Cardiac muscle cell (in vitro differentiated cells and primary cell): ENCODE results near the gene ALX3. TPM values are rescaled to one million over a fixed set of nuclear protein-coding genes. Genes with fewer than 3 reads are reported as not detected.

ENCODE experiments used
- DNase-seq, 2 donors: peaks; one replicate each; pipeline versions ENCODE4 v3.0.0 to v3.0.0-alpha.2; 2010 to 2017; ENCODE audit warnings: low read depth in 1 of 2, low spot score in 1 of 2
- H3K27ac ChIP-seq: fragments of 200-600 bp; sonication (generic); 2 replicates; pipeline ENCODE4 v1.5.1; 2016
- H3K27me3 ChIP-seq: fragments of 200-600 bp; sonication (generic); 2 replicates; pipeline ENCODE4 v1.6.0; 2016; ENCODE audit warnings: control low read depth
- H3K36me3 ChIP-seq: fragments of 200-600 bp; sonication (generic); 2 replicates; pipeline ENCODE4 v1.5.1; 2016; ENCODE audit warnings: control low read depth
- H3K4me1 ChIP-seq: fragments of 200-600 bp; sonication (generic); 2 replicates; pipeline ENCODE4 v1.8.1; 2017; ENCODE audit warnings: low read depth, mild to moderate bottlenecking, mixed run types
- H3K4me3 ChIP-seq: fragments of 200-600 bp; sonication (generic); 2 replicates; pipeline ENCODE4 v1.5.1; 2016; ENCODE audit warnings: mild to moderate bottlenecking
- H3K9me3 ChIP-seq: fragments of 200-600 bp; sonication (generic); 2 replicates; pipeline ENCODE4 v1.5.1; 2017; ENCODE audit warnings: low read depth, mild to moderate bottlenecking, control low read depth
- polyA plus RNA-seq: library from polyadenylated mRNA; unstranded; fragments of >200 nt; fragmentation: Nextera tagmentation; extraction: Ambion mirVana; gene quantifications from 2 replicates; pipeline ENCODE4 v1.2.1, GENCODE V29; 2016
- total RNA-seq: library from RNA; depleted of rRNA; stranded (reverse); fragments of >200 nt; gene quantifications from 2 replicates; pipeline ENCODE4 v1.2.3, GENCODE V29; 2016
- TF ChIP-seq, protein P1 (sequence below): IDR thresholded peaks from 2 replicates; pipeline ENCODE4 v1.5.1; 2012; ENCODE audit warnings: low read depth, mild to moderate bottlenecking, low read length

Gene ALX3
- total and polyA plus RNA-seq, 2 experiments from 2014 or later, result 1.1 TPM; not detected in 1

DNA sequence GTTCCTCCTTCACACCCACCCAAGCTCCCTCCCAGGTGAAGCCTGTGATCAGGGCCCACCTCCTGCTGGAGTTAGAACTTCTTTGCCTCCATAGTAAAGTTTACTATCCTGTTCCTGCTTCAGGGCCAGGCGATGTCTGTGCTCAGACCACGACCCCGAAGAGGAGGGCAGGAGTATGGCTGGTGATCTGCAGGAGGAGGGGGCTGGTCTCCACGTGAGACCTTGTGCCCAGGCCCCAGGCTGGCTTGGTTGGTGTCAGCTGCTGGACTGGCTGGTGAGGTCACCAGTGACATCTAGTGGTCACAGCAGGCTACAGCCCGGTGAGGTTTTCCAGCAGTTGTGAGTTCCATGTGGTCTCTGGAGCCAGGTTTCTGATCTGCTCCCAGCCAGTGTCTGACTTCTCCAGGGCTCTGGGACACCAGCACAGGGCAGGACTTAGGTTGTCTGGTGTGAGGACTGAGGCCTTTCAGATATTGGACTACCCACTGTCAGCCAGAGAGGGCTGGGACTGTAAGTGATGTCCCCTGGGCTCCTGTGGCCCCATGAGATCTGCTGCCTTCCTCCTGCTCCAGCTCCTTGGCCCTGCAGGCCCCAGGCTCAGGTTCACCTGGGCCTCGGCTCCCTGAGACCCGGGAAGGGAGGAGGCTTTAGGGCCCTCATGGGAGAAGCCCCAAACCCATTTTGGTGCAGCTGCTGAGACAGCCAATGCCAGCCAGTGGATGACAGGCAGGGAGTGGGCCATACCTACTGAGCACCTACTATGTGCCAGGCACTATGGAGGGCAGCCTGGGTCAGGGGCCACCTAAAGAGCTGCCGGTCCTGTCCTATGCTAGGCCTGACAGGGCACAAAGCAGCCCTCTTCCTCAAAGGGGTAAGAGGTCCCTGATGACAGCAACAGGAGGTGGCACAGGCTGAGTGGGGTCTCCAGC is 35.8 kb upstream of the ALX3 start:
- Histone ChIP-seq H3K9me3 (no peaks in the 10 kb centered on the region), H3K4me1 (no peaks in the 10 kb centered on the region), H3K4me3 (no peak overlapping the region), H3K27me3 (peaks cover 8% of the 10 kb centered on the region), H3K27ac (no peak overlapping the region), H3K36me3 (no peaks in the 10 kb centered on the region)
- peak; percentile 80 to 81 for DNase-seq
- TF ChIP-seq, protein P1, sequence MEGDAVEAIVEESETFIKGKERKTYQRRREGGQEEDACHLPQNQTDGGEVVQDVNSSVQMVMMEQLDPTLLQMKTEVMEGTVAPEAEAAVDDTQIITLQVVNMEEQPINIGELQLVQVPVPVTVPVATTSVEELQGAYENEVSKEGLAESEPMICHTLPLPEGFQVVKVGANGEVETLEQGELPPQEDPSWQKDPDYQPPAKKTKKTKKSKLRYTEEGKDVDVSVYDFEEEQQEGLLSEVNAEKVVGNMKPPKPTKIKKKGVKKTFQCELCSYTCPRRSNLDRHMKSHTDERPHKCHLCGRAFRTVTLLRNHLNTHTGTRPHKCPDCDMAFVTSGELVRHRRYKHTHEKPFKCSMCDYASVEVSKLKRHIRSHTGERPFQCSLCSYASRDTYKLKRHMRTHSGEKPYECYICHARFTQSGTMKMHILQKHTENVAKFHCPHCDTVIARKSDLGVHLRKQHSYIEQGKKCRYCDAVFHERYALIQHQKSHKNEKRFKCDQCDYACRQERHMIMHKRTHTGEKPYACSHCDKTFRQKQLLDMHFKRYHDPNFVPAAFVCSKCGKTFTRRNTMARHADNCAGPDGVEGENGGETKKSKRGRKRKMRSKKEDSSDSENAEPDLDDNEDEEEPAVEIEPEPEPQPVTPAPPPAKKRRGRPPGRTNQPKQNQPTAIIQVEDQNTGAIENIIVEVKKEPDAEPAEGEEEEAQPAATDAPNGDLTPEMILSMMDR, result peak; percentile 93

DNA sequence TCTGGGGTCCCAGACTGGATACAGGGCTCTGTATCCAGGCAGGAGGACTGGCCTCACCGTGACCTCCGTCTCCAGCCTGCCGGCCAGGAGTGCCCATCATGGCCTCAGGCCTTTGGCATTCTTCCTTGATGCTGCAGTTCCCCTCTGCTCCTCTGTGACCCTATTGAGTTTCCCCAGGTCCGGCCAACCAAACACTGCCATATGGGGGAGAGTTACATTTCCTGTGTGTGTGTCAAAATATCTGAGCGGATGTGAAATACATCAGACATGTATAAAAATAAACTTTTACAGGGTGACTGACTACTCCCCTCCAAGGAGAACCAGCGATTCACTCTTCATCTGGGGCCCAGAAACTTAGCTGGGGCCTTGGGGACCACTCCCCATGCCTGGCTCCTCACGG is 31.6 kb upstream of the ALX3 start:
- TF ChIP-seq, protein P1, result no peak
- H3K4me3 ChIP-seq, result no peak overlapping the region
- H3K9me3 ChIP-seq, result no peaks in the 10 kb centered on the region
- H3K4me1 ChIP-seq, result peaks cover 6% of the 10 kb centered on the region
- H3K36me3 ChIP-seq, result no peaks in the 10 kb centered on the region
- DNase-seq, result peak in 1 of 2 donors; percentile 33
- H3K27ac ChIP-seq, result no peak overlapping the region
- H3K27me3 ChIP-seq, result no peaks in the 10 kb centered on the region

DNA sequence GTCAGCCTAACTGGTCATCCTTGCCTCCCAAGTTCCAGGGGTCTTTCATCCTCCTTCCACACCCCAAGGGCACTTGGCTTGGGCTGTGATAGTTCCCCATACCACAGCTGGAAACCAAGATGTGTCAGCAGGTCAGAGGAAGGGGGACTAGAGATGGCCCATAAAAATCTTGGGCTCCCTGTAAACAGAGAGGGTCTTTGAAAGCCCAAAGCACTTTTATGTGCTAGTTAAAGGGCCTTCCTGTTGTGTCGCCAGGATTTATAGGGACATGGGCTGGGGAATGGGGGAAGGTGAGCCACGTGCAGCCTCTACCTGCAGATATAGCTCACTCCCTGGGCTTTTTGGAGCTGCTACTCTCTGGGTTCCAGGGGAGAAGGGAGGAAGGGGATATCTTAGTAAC is 29.9 kb upstream of the ALX3 start:
- DNase-seq, result no peak
- Histone ChIP-seq H3K4me3 (no peak overlapping the region), H3K27me3 (no peaks in the 10 kb centered on the region), H3K36me3 (no peaks in the 10 kb centered on the region), H3K4me1 (peaks cover 6% of the 10 kb centered on the region), H3K27ac (no peak overlapping the region), H3K9me3 (no peaks in the 10 kb centered on the region)
- TF ChIP-seq, protein P1, result no peak

DNA sequence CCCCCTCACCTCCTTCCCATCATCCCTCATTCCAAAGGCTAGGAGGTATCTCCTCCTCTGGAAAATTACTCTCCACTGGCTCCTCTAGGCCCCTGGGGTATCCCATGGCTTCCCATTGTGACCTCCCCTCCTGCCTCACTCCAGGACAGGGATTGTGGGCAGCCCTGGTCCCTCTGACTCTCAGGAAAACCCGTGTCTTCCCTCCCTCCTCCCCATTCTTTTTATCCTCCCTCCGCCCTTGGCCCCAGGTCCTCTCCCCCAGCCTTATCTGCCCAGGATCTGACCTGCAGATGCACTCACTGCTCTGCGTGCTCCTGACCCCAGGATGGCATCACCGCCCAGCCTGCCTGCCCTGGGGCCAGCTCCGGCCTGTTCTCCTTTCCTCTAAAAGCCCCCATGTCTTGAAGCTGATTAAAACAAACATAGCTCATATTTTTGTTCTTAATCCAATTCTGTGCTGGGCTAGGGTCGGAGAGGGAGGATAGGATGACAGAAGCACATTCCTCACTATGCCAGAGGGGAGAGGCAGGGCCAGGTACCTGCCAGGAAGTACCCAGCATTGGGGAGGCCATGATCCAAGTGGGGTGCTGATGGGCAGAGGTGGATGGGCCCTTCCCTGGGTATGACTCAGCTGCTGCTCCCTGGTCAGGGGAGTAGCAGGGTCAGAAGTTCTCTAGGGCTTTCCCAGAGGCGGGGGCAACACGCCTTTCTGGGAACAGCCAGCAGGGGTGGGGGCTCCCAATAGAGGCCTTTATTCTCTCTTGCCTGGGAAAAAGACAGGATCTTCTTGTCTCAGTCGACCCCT is 28.0 kb upstream of the ALX3 start:
- DNase-seq, result no peak
- no peak overlapping the region for H3K27ac ChIP-seq
- peaks cover 6% of the 10 kb centered on the region for H3K4me1 ChIP-seq
- H3K4me3 ChIP-seq, result no peak overlapping the region
- no peaks in the 10 kb centered on the region for H3K36me3 ChIP-seq
- H3K9me3 ChIP-seq, result no peaks in the 10 kb centered on the region
- H3K27me3 ChIP-seq, result no peaks in the 10 kb centered on the region
- TF ChIP-seq, protein P1, result no peak

DNA sequence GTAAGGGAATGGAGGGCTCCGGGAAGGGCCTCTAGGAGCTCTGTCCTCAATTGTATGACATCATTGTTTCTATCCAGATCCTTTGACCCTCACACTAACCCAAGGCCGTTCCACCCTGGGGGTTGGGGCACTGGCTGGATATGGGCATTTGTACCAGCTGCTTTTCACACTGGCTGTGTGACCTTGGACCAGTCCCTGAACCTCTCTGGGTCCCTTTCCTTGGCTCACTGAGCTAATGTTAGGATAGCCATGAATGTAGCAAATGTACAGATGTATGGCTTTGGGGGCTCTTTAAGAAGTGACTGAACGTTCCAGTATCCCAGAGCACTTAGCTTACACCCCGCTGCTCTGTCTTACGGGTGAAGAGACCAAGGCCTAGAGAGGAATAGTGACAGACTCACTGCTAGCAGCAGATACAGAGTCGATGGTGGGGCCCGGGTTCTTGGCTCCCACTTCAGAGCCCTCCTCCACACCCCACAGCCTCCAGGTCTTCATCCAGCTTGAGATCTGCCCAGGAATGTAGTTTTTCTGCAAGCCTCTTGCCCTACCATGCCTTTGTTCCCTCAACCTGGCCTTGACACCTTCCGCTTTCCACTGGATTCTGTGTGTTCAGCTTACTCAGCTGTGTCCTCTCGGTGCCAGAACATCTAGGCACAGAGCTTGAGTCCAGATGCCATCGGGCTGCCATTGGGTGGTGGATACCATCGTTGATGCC is 27.2 kb upstream of the ALX3 start:
- Histone ChIP-seq H3K36me3 (no peaks in the 10 kb centered on the region), H3K4me3 (no peak overlapping the region), H3K4me1 (peaks cover 6% of the 10 kb centered on the region), H3K9me3 (no peaks in the 10 kb centered on the region), H3K27ac (no peak overlapping the region), H3K27me3 (no peaks in the 10 kb centered on the region)
- no peak for DNase-seq
- TF ChIP-seq, protein P1, result no peak
